Stimulated activated CD4-positive, alpha-beta T cell treated with anti-CD3 and anti-CD28 coated beads, Interleukin-15, amount 100 ng/mL, for 1 hour (primary cell): ENCODE measurements around the gene ROBO1.
"Not testable (repeated sequence)": the region's sequence is repeated elsewhere in the genome, so short reads cannot be mapped to it uniquely, and the experiment has no call there.

Experiments
- DNase-seq, 2 donors: peaks; one replicate each; pipeline ENCODE4 v3.0.0-alpha.2; 2020; ENCODE audit warnings: low read depth in 1 of 2, low spot score in 1 of 2

The ROBO1 gene

GRCh38 chr3:79558943-79559342 is 208.9 kb downstream of the ROBO1 start:
- DNase-seq, result no peak

- no peak for DNase-seq
These were observed 212.1 kb downstream of the ROBO1 start for GRCh38 chr3:79555655-79556054.

DNA sequence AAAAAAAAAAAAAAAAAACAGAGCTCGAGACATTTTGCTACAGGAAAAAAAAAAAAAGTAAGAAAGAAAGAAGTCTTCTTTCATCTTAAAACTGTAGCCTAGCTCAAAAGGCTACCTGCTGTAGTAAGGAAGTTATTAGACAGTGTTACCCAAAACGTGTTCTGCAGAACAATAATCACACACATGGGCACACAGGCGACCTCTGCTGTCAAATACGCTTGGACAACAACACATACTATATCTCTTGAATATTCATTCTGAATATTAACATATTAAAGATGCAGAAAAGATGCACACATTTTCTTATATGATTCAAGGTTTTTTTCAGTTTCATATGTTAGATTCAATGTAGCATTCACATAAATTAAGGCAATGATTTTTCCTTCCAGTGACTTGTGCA is 215.8 kb downstream of the ROBO1 start:
- DNase-seq, result no peak

DNA sequence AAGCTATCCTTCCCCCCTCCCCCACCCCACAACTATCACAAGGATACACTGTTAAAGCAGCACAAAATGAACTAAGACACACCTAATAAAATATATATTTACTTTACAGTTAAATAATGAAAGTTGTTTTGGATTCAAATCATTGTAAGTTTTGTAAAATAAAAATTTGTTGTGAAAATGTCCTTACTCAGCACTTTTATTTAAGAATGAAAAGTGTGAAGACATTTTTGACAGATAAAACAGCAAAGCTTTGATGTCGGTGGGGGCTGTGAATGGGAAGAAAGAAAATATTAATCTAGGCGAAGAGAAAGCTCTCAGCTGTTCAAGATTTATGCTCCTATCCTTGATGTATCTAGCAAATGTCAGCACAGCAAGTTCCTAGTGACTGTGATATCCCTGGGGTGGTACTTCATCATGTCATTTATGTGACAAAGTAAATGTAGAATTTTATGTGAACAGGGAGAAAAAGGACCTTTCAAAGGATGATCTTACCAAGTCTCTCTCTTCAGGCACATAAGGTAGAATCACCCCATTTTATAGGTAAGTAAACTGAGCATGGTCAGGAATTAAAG is 216.4 kb downstream of the ROBO1 start:
- no peak for DNase-seq

DNA sequence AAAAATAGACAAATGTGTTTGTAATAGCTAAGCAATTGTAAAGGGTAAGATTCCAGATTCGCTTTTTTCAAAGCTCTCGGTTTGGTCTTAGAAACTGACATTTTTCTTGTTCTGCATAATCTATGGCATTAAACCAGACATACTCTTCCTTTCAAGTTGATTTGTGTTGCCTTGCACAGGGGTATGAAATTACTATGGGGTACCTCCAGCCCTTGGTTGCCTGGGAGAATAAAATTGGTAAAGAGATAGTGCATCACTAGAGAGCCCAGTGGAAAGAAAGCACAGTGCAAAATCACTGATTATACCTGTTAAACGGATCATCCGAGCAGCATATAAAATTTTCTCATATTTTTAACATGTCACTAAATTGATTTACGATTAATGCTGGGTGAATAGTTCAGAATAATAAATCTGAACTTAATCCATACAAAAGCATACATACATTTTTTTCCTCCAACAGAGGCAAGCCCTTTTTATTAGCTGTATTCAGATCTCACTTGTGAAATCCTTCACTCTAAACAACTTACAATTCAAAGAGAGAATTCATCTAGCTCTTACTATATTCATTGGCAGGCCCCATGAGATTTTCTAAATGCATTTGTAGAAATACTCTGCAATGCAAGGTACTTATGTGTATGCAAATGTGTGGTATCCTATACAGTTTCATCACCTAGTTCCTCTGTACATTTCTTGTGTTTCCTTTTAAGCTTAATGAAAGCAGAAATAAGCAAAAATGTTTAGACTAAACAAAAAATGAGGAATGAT is 224.4 kb downstream of the ROBO1 start:
- DNase-seq, result no peak

- no peak for DNase-seq
These were observed 233.1 kb downstream of the ROBO1 start for GRCh38 chr3:79534727-79535126.

GRCh38 chr3:79531566-79532295 is 236.1 kb downstream of the ROBO1 start:
- DNase-seq, result no peak

DNA sequence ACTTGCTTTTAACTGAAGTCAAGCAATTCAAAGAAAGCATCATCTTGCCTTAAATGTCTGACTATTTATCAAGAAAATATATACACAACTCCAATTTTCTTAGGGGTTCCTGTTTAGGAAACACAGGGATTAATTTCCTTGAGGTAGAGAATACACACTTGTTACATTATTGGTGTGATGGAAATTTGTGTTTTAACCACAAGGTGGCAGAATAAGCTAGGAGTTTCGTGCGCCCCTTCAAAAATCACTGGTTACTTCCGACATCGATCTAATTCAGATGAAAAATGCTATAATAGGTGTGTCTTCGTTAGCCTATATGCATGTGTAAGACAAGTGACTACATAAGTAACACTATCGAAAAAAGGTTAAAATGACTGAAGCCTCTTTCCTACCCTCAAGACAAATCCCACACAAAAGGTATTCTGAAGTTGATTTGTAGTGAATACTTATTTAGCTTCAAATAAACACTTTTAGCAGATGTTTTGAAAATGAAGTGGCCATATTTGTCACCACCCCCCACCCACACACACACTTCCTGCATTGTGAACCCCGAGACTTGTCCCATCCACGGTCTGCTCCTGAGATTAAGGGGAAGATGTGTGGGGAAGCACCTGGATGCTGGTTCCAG is 246.5 kb downstream of the ROBO1 start:
- DNase-seq, result no peak

GRCh38 chr3:79517766-79518413 is 249.9 kb downstream of the ROBO1 start:
- DNase-seq, result no peak

DNA sequence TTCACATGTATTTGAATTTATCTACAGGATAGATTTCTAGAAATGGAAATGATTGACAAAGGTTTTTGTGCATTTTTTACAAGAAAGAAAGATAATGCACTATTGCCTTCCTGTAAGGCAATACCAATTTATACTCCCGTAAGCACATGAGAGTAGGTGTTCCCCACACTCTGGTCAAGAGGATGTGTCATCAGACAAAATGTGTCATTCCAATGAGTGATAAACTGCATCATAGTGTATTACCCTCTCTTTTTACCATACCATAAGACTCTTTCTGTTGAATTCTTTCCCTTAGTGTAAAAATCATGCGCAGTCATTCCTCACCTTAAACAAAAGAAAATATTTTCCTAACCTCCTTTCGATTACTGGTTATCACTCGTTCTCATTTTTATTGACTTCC is 251.0 kb downstream of the ROBO1 start:
- no peak for DNase-seq

DNA sequence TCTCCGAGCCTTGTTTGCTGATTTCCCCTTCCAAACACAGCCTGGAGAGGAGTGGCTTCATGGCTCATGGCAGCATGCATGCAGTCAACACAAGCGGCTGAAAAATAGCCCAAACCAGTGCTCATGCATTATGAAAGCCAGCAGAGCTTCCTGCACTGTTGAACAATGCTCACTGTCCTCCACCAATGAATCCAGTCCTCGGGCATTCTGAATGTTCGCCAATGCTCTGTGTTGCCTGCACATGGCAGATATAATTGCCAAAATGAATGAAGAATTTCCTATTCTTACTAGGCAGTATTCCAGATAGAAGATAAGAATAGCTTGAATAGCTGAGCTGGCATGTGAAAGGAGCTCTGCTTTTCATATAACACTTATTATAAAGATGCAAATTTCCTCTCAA is 252.7 kb downstream of the ROBO1 start:
- DNase-seq, result no peak

DNA sequence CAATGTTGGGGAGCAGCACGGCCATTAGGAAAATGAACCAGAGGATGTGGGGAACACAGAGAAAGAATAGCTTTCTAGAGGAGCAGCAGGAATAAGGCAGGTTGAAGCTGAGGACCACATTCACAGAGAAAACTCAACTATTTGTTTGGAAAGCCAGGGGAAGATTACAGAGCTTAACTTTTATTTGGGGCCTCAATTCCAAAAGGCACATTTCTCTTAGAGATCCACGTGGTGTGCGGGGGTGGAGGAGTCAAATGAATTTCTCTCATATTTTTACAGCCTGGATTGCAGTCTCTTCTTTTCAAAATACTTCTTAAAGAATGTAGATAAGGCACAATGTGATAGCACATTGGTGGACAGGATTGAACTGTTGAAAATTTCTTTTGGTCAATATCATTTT is 253.7 kb downstream of the ROBO1 start:
- no peak for DNase-seq

DNA sequence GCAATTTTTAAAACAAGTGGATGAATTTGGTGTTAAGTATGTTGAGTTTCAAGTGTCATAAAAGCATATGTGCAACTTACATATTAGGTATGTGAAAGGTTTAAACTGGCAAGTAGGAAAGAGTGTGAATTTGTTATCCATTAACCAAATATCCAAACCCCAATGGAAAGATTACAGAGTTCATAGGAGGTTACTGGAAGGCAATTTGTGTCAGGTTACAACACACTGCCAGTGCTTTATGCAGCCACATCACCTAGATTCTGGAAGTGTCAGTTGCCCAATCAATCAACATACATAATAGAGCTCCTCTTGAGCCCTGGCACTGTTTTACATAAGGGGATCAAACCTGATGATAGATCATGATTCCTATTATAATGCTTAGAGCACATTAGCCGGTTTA is 261.0 kb downstream of the ROBO1 start:
- no peak for DNase-seq

GRCh38 chr3:79502216-79502681 is 265.5 kb downstream of the ROBO1 start:
- not testable (repeated sequence) for DNase-seq

DNA sequence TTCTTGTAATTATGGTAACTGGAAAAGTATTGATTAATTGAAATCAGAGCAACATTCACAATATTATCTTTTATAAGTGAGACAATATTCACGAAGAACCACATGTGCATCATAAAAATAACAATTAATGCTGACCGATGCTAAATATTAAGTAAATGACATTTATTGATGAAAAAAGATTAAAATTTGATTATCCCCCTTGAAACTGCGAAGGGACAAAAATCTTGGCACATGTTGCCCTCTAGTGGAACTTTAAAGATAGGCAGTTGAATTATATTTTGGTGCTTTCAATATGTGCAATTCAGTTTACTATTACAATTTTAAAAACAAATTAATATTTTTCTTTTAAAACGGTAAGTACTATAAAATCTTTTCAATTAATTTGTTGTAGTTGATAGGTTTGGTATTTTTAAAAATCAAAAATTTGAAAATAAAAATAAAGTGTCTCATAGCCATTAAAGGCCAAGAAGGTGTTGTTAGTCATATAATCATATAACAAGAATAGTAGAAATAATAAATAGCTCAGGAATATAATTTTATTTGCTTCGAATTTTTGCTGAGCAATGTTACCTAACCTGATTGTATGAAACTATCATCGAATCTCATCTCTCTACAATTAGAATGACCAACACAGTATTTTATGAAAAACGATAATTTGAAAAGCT is 270.2 kb downstream of the ROBO1 start:
- DNase-seq, result no peak

DNA sequence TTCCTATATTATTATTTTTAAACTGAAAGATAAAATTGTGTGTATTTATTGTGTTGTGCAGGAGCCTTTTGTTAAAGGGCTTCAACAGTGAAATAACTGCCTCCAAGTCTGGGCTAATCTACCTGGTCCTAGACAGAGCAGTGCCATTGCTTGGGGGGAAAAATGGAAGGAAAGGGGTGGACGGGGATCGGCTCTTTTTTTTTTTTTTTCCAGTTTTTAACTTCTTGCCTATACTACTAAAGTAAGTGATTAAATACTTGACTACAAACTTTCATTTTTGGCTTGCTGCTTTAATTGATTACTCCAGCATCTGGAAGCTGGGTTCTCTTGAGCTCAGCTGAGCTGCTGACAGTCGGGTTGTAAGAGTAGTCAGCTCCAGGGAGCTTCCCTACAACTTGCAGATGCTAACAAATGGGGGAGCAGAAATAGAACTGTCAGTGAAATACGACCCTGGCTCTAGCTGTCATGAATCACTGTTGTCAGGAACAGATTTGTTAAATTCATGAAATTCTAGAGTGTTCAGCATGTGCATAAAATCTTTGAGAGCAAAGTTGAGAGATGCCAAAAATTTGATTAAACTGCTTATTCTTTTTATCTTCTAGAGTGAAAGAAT is 276.7 kb downstream of the ROBO1 start:
- DNase-seq, result no peak

GRCh38 chr3:79490165-79491028 is 277.4 kb downstream of the ROBO1 start:
- no peak for DNase-seq

GRCh38 chr3:79488407-79488806 is 279.4 kb downstream of the ROBO1 start:
- DNase-seq, result no peak

DNA sequence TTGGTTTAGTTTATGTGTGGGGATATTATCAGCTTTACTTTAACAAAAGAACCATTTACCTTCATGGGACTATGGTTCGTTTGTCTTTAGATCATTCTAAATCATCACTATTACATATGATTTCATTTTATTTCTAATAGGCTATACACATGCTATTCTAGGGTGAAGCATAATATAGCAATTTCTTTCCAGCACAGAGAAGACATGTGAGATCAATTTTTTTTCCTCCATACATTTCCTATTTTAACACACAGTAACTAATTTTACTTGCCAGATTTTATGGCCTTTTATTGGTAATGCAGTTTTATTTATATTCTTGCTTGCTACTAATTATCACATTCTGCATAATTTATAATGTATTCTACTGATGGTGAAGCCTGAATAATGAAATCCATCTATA is 287.1 kb downstream of the ROBO1 start:
- DNase-seq, result no peak
